RWPE2 (cell line): Measurements from ENCODE around the gene TENT4B.

ENCODE experiments used
- ATAC-seq: fragments of 200-7000 bp; cut with Tn5 transposase; 3 replicates; pipeline ENCODE4 v1.9.1; 2021; ENCODE audit warnings: low read depth
- DNase-seq: peaks from one replicate; pipeline ENCODE4 v3.0.0-alpha.2; 2020; ENCODE audit warnings: low spot score
- H3K27ac ChIP-seq: fragments of 450-650 bp; 2 replicates; pipeline ENCODE4 v1.5.1; 2017; ENCODE audit warnings: mild to moderate bottlenecking; ENCODE audit not compliant: poor library complexity, severe bottlenecking
- H3K27me3 ChIP-seq: fragments of 250-450 bp; sonication (Bioruptor Pico); 2 replicates; pipeline ENCODE4 v1.5.1; 2021; ENCODE audit warnings: mild to moderate bottlenecking, moderate library complexity; ENCODE audit not compliant: insufficient read depth, poor library complexity, severe bottlenecking
- H3K36me3 ChIP-seq: fragments of 250-450 bp; sonication (Bioruptor Pico); 2 replicates; pipeline ENCODE4 v1.5.1; 2020; ENCODE audit warnings: low read depth, mild to moderate bottlenecking, moderate library complexity
- H3K4me1 ChIP-seq: fragments of 250-450 bp; sonication (Bioruptor Pico); 2 replicates; pipeline ENCODE4 v1.5.1; 2021; ENCODE audit warnings: mild to moderate bottlenecking, moderate library complexity; ENCODE audit not compliant: insufficient read depth, poor library complexity, severe bottlenecking
- H3K4me3 ChIP-seq: fragments of 250-450 bp; sonication (Bioruptor Pico); 2 replicates; pipeline ENCODE4 v1.5.1; 2021; ENCODE audit warnings: mild to moderate bottlenecking, moderate library complexity; ENCODE audit not compliant: severe bottlenecking
- H3K9me3 ChIP-seq: fragments of 250-450 bp; sonication (Bioruptor Pico); 2 replicates; pipeline ENCODE4 v1.5.1; 2021; ENCODE audit warnings: mild to moderate bottlenecking, moderate library complexity; ENCODE audit not compliant: severe bottlenecking
- TF ChIP-seq, protein P1 (sequence below): fragments of 450-650 bp; IDR thresholded peaks from one replicate; pipeline ENCODE4 v1.5.1; 2017; ENCODE audit warnings: mild to moderate bottlenecking, moderate library complexity; ENCODE audit not compliant: poor library complexity, severe bottlenecking

The TENT4B gene

DNA sequence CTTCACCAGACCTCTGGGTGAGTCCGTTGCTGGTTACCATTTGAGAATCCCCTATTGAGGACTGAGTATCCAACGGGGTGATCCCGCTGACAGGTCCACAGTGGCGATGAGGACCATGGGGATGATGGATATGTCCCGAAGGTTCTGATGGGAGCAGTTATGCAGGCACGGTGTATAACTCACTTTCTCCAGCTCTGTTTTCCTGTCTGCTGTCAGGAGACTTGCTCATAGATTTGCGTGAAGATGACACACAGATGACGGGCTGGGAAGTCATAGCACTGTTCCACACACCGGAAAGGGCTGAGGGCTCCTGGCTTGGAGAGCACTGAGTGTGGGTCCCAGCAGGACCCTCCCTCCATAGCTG, 91.0 kb downstream of the TENT4B start:
- ATAC-seq (peak; percentile 34; the same call in 2 of the 3 replicates), DNase-seq (no peak)
- H3K27ac ChIP-seq, result peak overlapping the region; percentile 65
- no peaks in the 10 kb centered on the region for H3K27me3 ChIP-seq
- no peaks in the 10 kb centered on the region for H3K9me3 ChIP-seq
- no peaks in the 10 kb centered on the region for H3K36me3 ChIP-seq
- H3K4me3 ChIP-seq, result no peak overlapping the region
- TF ChIP-seq, protein P1, sequence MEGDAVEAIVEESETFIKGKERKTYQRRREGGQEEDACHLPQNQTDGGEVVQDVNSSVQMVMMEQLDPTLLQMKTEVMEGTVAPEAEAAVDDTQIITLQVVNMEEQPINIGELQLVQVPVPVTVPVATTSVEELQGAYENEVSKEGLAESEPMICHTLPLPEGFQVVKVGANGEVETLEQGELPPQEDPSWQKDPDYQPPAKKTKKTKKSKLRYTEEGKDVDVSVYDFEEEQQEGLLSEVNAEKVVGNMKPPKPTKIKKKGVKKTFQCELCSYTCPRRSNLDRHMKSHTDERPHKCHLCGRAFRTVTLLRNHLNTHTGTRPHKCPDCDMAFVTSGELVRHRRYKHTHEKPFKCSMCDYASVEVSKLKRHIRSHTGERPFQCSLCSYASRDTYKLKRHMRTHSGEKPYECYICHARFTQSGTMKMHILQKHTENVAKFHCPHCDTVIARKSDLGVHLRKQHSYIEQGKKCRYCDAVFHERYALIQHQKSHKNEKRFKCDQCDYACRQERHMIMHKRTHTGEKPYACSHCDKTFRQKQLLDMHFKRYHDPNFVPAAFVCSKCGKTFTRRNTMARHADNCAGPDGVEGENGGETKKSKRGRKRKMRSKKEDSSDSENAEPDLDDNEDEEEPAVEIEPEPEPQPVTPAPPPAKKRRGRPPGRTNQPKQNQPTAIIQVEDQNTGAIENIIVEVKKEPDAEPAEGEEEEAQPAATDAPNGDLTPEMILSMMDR, result no peak
- peaks cover 7% of the 10 kb centered on the region for H3K4me1 ChIP-seq

GRCh38 chr16:50244504-50245416, 91.7 kb downstream of the TENT4B start:
- DNase-seq (no peak), ATAC-seq (peak; percentile 5; the same call in 2 of the 3 replicates)
- Histone ChIP-seq H3K4me3 (peak overlapping the region; percentile 65), H3K4me1 (peaks cover 7% of the 10 kb centered on the region), H3K27ac (peak overlapping the region; percentile 65), H3K9me3 (no peaks in the 10 kb centered on the region), H3K27me3 (no peaks in the 10 kb centered on the region), H3K36me3 (no peaks in the 10 kb centered on the region)
- TF ChIP-seq, protein P1, result no peak

GRCh38 chr16:50245417-50246298, 92.6 kb downstream of the TENT4B start:
- peak overlapping the region; percentile 65 for H3K27ac ChIP-seq
- ATAC-seq, result peak; percentile 81

GRCh38 chr16:50246299-50247122, 93.4 kb downstream of the TENT4B start:
- Histone ChIP-seq H3K27me3 (no peaks in the 10 kb centered on the region), H3K27ac (peak overlapping the region; percentile 65), H3K4me1 (peaks cover 7% of the 10 kb centered on the region), H3K36me3 (no peaks in the 10 kb centered on the region), H3K4me3 (peak overlapping the region; percentile 65), H3K9me3 (no peaks in the 10 kb centered on the region)
- DNase-seq, result no peak
- TF ChIP-seq, protein P1, result no peak
- peak; percentile 4; the same call in 2 of the 3 replicates for ATAC-seq

More at GRCh38 chr16:50245417-50246298, 92.6 kb downstream of the TENT4B start:
- H3K27me3 ChIP-seq, result no peaks in the 10 kb centered on the region
- no peaks in the 10 kb centered on the region for H3K9me3 ChIP-seq
- peak overlapping the region; percentile 65 for H3K4me3 ChIP-seq
- H3K4me1 ChIP-seq, result peaks cover 7% of the 10 kb centered on the region
- peak; percentile 87 for DNase-seq
- TF ChIP-seq, protein P1, result peak; percentile 60
- no peaks in the 10 kb centered on the region for H3K36me3 ChIP-seq
